GM19035 (cell line): Measurements from ENCODE around the gene MLPH.
A peak's percentile ranks its signal among the peaks of the same experiment; 100 is the strongest.
"Not testable (repeated sequence)": the region's sequence is repeated elsewhere in the genome, so short reads cannot be mapped to it uniquely, and the experiment has no call there.

ENCODE experiments used
- ATAC-seq: cut with Tn5 transposase; IDR thresholded peaks from one replicate; pipeline ENCODE4 v1.9.1; 2021; ENCODE audit not compliant: unreplicated experiment

Gene MLPH

GRCh38 chr2:237457388-237457941 lies 29.6 kb upstream of the MLPH start:
- ATAC-seq = no peak

- no peak for ATAC-seq
These were observed 28.5 kb upstream of the MLPH start for GRCh38 chr2:237458519-237458918.

- ATAC-seq = no peak
These were observed 27.8 kb upstream of the MLPH start for GRCh38 chr2:237459226-237459625.

GRCh38 chr2:237459741-237460174 lies 27.3 kb upstream of the MLPH start:
- no peak for ATAC-seq

GRCh38 chr2:237464757-237465391 lies 22.2 kb upstream of the MLPH start:
- ATAC-seq = no peak

- no peak for ATAC-seq
These were observed 21.4 kb upstream of the MLPH start for GRCh38 chr2:237465515-237466148.

GRCh38 chr2:237466211-237466610 lies 20.8 kb upstream of the MLPH start:
- no peak for ATAC-seq

GRCh38 chr2:237467447-237468179 lies 19.4 kb upstream of the MLPH start:
- ATAC-seq = no peak

GRCh38 chr2:237469410-237469809 lies 17.6 kb upstream of the MLPH start:
- not testable (repeated sequence) for ATAC-seq

GRCh38 chr2:237469849-237470248 lies 17.2 kb upstream of the MLPH start:
- ATAC-seq = no peak

- ATAC-seq = no peak
These were observed 16.1 kb upstream of the MLPH start for GRCh38 chr2:237470914-237471313.

- ATAC-seq = no peak
These were observed 15.4 kb upstream of the MLPH start for GRCh38 chr2:237471438-237472186.

GRCh38 chr2:237472187-237472712 lies 14.8 kb upstream of the MLPH start:
- ATAC-seq = no peak

GRCh38 chr2:237472909-237473877 lies 13.9 kb upstream of the MLPH start:
- ATAC-seq = no peak

GRCh38 chr2:237473878-237474441 lies 13.1 kb upstream of the MLPH start:
- ATAC-seq = no peak

- ATAC-seq = no peak
These were observed 12.6 kb upstream of the MLPH start for GRCh38 chr2:237474442-237474911.

GRCh38 chr2:237474931-237475703 lies 11.9 kb upstream of the MLPH start:
- peak; percentile 87 for ATAC-seq

GRCh38 chr2:237475704-237476141 lies 11.3 kb upstream of the MLPH start:
- ATAC-seq = no peak
